Measurements from ENCODE around the gene ARIH1. TPM values are rescaled to one million over a fixed set of nuclear protein-coding genes. Genes with fewer than 3 reads are reported as not detected.

The ARIH1 gene
- polyA plus RNA-seq, 3 donors = 13.5 to 47.2 (median 14.4) TPM

DNA sequence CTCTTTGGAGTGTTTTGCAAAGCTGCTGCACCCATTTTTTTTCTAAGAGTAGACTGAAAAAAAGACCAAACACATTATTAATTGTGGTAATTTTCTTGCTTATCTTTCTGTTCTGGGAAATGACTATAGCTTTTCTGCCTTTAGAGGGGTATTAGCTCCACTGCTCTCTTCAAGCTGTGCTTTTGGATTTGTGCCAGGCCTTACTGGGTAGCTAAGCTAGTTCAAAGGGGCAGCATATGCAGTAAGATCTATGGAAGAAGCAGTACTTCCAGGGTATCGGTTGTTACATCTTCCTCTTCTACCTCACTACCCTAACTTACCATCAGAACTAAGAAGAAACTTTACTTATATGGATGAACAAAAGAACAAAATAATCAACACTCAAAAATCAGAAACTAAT is 28.7 kb upstream of the ARIH1 start:
- peaks cover 6 to 15% (median 10%) of the 10 kb centered on the region in 3 donors for H3K27me3 Mint-ChIP-seq (ENCODE audit: low read depth in 3 of 3)
- no peak overlapping the region for H3K27ac Mint-ChIP-seq
- Histone ChIP-seq H3K9me3 (replicated peaks in 1 of 2; ENCODE audit: control insufficient read depth in 1 of 2, insufficient read depth in 1 of 2, low read length in 2 of 2) (no peaks in the 10 kb centered on the region), H3K79me2 (ENCODE audit: insufficient read depth, low read length) (no peaks in the 10 kb centered on the region), H3K9ac (ENCODE audit: insufficient read depth, low read length, poor library complexity, severe bottlenecking) (no peak overlapping the region), H3K4me1 (ENCODE audit: control insufficient read depth in 1 of 2, insufficient read depth in 2 of 2, low read length in 2 of 2) (no peaks in the 10 kb centered on the region), H3K4me3 (replicated peaks in 1 of 3; ENCODE audit: low read depth in 2 of 3, low read length in 3 of 3) (no peak overlapping the region), H3K36me3 (replicated peaks in 1 of 2; ENCODE audit: control insufficient read depth in 1 of 2, insufficient read depth in 2 of 2, low read length in 2 of 2) (no peaks in the 10 kb centered on the region), H3K27me3 (ENCODE audit: control insufficient read depth in 2 of 2, insufficient read depth in 2 of 2, low read length in 2 of 2) (no peaks in the 10 kb centered on the region), H2AFZ (ENCODE audit: insufficient read depth, low read depth, low read length, poor library complexity, severe bottlenecking) (no peak overlapping the region), H4K20me1 (ENCODE audit: insufficient read depth, low read length) (no peaks in the 10 kb centered on the region), H3K27ac (ENCODE audit: low read depth in 1 of 2, low read length in 2 of 2) (no peak overlapping the region), H3K4me2 (replicated peaks; ENCODE audit: extremely low read depth, low read length, poor library complexity, severe bottlenecking) (no peak overlapping the region)
- H3K4me3 Mint-ChIP-seq = no peak overlapping the region
- TF ChIP-seq, protein P1, sequence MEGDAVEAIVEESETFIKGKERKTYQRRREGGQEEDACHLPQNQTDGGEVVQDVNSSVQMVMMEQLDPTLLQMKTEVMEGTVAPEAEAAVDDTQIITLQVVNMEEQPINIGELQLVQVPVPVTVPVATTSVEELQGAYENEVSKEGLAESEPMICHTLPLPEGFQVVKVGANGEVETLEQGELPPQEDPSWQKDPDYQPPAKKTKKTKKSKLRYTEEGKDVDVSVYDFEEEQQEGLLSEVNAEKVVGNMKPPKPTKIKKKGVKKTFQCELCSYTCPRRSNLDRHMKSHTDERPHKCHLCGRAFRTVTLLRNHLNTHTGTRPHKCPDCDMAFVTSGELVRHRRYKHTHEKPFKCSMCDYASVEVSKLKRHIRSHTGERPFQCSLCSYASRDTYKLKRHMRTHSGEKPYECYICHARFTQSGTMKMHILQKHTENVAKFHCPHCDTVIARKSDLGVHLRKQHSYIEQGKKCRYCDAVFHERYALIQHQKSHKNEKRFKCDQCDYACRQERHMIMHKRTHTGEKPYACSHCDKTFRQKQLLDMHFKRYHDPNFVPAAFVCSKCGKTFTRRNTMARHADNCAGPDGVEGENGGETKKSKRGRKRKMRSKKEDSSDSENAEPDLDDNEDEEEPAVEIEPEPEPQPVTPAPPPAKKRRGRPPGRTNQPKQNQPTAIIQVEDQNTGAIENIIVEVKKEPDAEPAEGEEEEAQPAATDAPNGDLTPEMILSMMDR (IDR thresholded peaks at IDR 0.05) = no peak
- intact Hi-C loops (cut with micrococcal nuclease) = no loop called here
- no CpG with 5 or more reads among the region's 1 CpG for WGBS (ENCODE audit: insufficient coverage)
- DNase-seq = no peak
- no peaks in the 10 kb centered on the region for H3K4me1 Mint-ChIP-seq
- H3K9me3 Mint-ChIP-seq = peaks cover 0 to 10% (median 5%) of the 10 kb centered on the region in 7 donors
- no peaks in the 10 kb centered on the region for H3K36me3 Mint-ChIP-seq

DNA sequence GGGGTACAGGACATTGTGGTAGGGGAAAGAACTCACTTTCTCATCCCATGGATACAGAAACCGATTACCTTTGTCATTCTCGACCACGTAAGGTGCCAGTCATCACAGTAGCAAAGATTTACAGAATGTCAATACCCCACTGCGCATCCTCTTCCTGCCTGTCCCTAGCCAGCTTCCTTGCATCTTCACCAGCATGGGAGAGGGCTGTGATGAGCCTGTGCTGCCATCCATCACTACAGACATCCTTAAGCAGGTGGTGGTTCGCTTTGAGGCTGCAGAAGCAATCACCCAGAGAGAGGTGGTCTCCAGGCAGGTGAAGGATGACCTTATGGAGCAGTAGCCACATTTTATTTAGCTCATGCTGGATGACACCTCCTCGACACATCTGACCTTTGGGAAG is 23.3 kb upstream of the ARIH1 start:
- no peak overlapping the region for H3K9ac ChIP-seq (ENCODE audit: insufficient read depth, low read length, poor library complexity, severe bottlenecking)
- H3K27ac ChIP-seq (ENCODE audit: low read depth in 1 of 2, low read length in 2 of 2) = no peak overlapping the region
- H3K36me3 Mint-ChIP-seq = no peaks in the 10 kb centered on the region
- H3K9me3 Mint-ChIP-seq = peaks cover 0 to 2% (median 0%) of the 10 kb centered on the region in 7 donors
- intact Hi-C loops (cut with micrococcal nuclease) = no loop called here
- H3K27ac Mint-ChIP-seq = no peak overlapping the region
- H3K27me3 Mint-ChIP-seq (ENCODE audit: low read depth in 3 of 3) = peaks cover 10 to 13% (median 10%) of the 10 kb centered on the region in 3 donors
- H4K20me1 ChIP-seq (ENCODE audit: insufficient read depth, low read length) = no peaks in the 10 kb centered on the region
- no peaks in the 10 kb centered on the region for H3K9me3 ChIP-seq (replicated peaks in 1 of 2; ENCODE audit: control insufficient read depth in 1 of 2, insufficient read depth in 1 of 2, low read length in 2 of 2)
- H3K36me3 ChIP-seq (replicated peaks in 1 of 2; ENCODE audit: control insufficient read depth in 1 of 2, insufficient read depth in 2 of 2, low read length in 2 of 2) = no peaks in the 10 kb centered on the region
- H3K4me2 ChIP-seq (replicated peaks; ENCODE audit: extremely low read depth, low read length, poor library complexity, severe bottlenecking) = no peak overlapping the region
- no peaks in the 10 kb centered on the region for H3K79me2 ChIP-seq (ENCODE audit: insufficient read depth, low read length)
- H3K4me3 Mint-ChIP-seq = no peak overlapping the region
- TF ChIP-seq, protein P1 (IDR thresholded peaks at IDR 0.05) = no peak
- H3K4me1 Mint-ChIP-seq = peaks cover 2% of the 10 kb centered on the region
- no peaks in the 10 kb centered on the region for H3K4me1 ChIP-seq (ENCODE audit: control insufficient read depth in 1 of 2, insufficient read depth in 2 of 2, low read length in 2 of 2)
- WGBS (ENCODE audit: insufficient coverage) = 89% methylated on average over 5 of the region's 6 CpGs
- no peak for DNase-seq
- peaks cover 0 to 4% of the 10 kb centered on the region in 2 donors for H3K27me3 ChIP-seq (ENCODE audit: control insufficient read depth in 2 of 2, insufficient read depth in 2 of 2, low read length in 2 of 2)
- H2AFZ ChIP-seq (ENCODE audit: insufficient read depth, low read depth, low read length, poor library complexity, severe bottlenecking) = no peak overlapping the region
- no peak overlapping the region for H3K4me3 ChIP-seq (replicated peaks in 1 of 3; ENCODE audit: low read depth in 2 of 3, low read length in 3 of 3)

All from CD14-positive monocyte (primary cell).